ENCODE data around the gene SGTB.

The SGTB gene

GRCh38 chr5:65739162-65739561 lies 17.3 kb upstream of the SGTB start:
- no peak for TF ChIP-seq RAD21 (IDR thresholded peaks at IDR 0.05; ENCODE audit: low read depth)
- TF ChIP-seq TCF12 (IDR thresholded peaks at IDR 0.05; ENCODE audit: low read depth): no peak
- TF ChIP-seq MAX (IDR thresholded peaks at IDR 0.05): no peak
- TF ChIP-seq ZBTB7A (IDR thresholded peaks at IDR 0.05; ENCODE audit: low read depth): no peak
- no peak for TF ChIP-seq REST (IDR thresholded peaks at IDR 0.05; ENCODE audit: low read depth)
- no peak for TF ChIP-seq CEBPB (IDR thresholded peaks at IDR 0.05)
- no peak for TF ChIP-seq USF1 (IDR thresholded peaks at IDR 0.05)
- TF ChIP-seq EGR1 (IDR thresholded peaks at IDR 0.05): no peak
- no peak for TF ChIP-seq CREB1 (IDR thresholded peaks at IDR 0.05; ENCODE audit: low read depth)
- no peak for TF ChIP-seq NFIC (IDR thresholded peaks at IDR 0.05)
- TF ChIP-seq FOXM1 (IDR thresholded peaks at IDR 0.05; ENCODE audit: borderline replicate concordance, low read depth): no peak
- TF ChIP-seq EP300 (IDR thresholded peaks at IDR 0.05; ENCODE audit: borderline replicate concordance): no peak
- TF ChIP-seq TAF1 (IDR thresholded peaks at IDR 0.05; ENCODE audit: low read depth): no peak
- no peak for TF ChIP-seq YY1 (IDR thresholded peaks at IDR 0.05; ENCODE audit: low read depth)

GRCh38 chr5:65738305-65738704 lies 16.4 kb upstream of the SGTB start:
- TF ChIP-seq NFIC (IDR thresholded peaks at IDR 0.05) (no peak), ZBTB7A (IDR thresholded peaks at IDR 0.05; ENCODE audit: low read depth) (no peak), USF1 (IDR thresholded peaks at IDR 0.05) (no peak), EP300 (IDR thresholded peaks at IDR 0.05; ENCODE audit: borderline replicate concordance) (no peak), TEAD4 (IDR thresholded peaks at IDR 0.05) (no peak), CEBPB (IDR thresholded peaks at IDR 0.05) (no peak), CREB1 (IDR thresholded peaks at IDR 0.05; ENCODE audit: low read depth) (no peak), TAF1 (IDR thresholded peaks at IDR 0.05; ENCODE audit: low read depth) (no peak), EGR1 (IDR thresholded peaks at IDR 0.05) (no peak), RAD21 (IDR thresholded peaks at IDR 0.05; ENCODE audit: low read depth) (no peak), FOXM1 (IDR thresholded peaks at IDR 0.05; ENCODE audit: borderline replicate concordance, low read depth) (no peak), YY1 (IDR thresholded peaks at IDR 0.05; ENCODE audit: low read depth) (no peak), MAX (IDR thresholded peaks at IDR 0.05) (no peak), TCF12 (IDR thresholded peaks at IDR 0.05; ENCODE audit: low read depth) (no peak), REST (IDR thresholded peaks at IDR 0.05; ENCODE audit: low read depth) (no peak)

GRCh38 chr5:65737842-65738241 lies 15.9 kb upstream of the SGTB start:
- no peak for TF ChIP-seq ZBTB7A (IDR thresholded peaks at IDR 0.05; ENCODE audit: low read depth)
- TF ChIP-seq YY1 (IDR thresholded peaks at IDR 0.05; ENCODE audit: low read depth): no peak
- no peak for TF ChIP-seq RAD21 (IDR thresholded peaks at IDR 0.05; ENCODE audit: low read depth)
- TF ChIP-seq MAX (IDR thresholded peaks at IDR 0.05): no peak
- TF ChIP-seq USF1 (IDR thresholded peaks at IDR 0.05): no peak
- no peak for TF ChIP-seq TEAD4 (IDR thresholded peaks at IDR 0.05)
- TF ChIP-seq CEBPB (IDR thresholded peaks at IDR 0.05): no peak
- TF ChIP-seq NFIC (IDR thresholded peaks at IDR 0.05): no peak
- TF ChIP-seq TAF1 (IDR thresholded peaks at IDR 0.05; ENCODE audit: low read depth): no peak
- no peak for TF ChIP-seq TCF12 (IDR thresholded peaks at IDR 0.05; ENCODE audit: low read depth)
- TF ChIP-seq CREB1 (IDR thresholded peaks at IDR 0.05; ENCODE audit: low read depth): no peak
- no peak for TF ChIP-seq EGR1 (IDR thresholded peaks at IDR 0.05)

GRCh38 chr5:65736011-65736410 lies 14.1 kb upstream of the SGTB start:
- TF ChIP-seq MAX (IDR thresholded peaks at IDR 0.05): no peak
- TF ChIP-seq TEAD4 (IDR thresholded peaks at IDR 0.05): no peak
- TF ChIP-seq REST (IDR thresholded peaks at IDR 0.05; ENCODE audit: low read depth): no peak
- TF ChIP-seq ZBTB7A (IDR thresholded peaks at IDR 0.05; ENCODE audit: low read depth): no peak

Data from Ishikawa (cell line).